NOMO-1 (cell line): Measurements from ENCODE around the gene CLEC4G.

Experiments used
- DNase-seq, 2 experiments: peaks; one replicate each; lab custom pipeline; 2025; ENCODE audit not compliant: unreplicated experiment in 2 of 2; lab: John Stamatoyannopoulos, UW

CLEC4G gene

DNA sequence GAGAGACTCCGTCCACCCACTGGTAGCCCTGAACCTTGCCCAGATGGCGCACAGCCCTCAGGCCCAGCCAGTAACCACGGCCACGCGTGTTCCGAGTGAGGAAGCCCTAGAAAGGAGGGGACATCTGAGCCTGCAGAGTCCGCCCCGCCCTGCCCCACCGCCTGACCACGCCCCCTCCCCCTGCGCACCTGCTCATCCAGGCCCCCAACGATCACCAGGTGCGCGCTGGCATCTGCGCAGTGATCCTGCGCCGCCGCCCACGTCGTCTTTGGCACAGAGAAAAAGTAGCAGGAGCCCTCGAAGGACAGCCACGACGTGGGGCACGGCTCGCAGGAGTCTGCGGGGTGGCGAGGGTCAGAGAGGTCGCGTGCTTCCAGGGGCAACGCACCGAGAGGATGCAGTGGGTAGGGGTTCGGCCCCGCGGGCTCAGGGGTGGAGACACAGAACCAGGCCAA lies 2.1 kb downstream of the CLEC4G start:
- DNase-seq = no peak

DNA sequence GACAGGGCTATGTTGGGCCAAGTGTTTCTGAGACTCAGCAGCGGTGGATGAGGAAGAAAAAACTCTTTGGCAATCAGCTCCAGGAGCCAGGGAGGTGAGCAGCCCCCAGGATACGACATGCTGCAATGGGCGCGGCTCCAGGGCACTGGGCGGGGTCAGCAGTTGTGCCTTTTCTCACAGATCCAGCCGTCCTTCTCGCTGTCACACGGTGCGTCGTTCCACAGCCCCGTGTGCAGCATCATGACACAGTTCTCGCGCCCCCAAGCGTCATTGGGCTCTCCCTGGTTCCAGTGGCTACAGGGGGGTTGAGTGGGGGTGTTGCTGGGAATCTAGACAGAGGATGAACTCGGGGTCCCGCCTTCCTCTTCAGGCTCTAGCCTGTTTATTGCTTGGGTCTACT lies 2.7 kb downstream of the CLEC4G start:
- peak in 1 of 2 experiments; percentile 18 for DNase-seq

DNA sequence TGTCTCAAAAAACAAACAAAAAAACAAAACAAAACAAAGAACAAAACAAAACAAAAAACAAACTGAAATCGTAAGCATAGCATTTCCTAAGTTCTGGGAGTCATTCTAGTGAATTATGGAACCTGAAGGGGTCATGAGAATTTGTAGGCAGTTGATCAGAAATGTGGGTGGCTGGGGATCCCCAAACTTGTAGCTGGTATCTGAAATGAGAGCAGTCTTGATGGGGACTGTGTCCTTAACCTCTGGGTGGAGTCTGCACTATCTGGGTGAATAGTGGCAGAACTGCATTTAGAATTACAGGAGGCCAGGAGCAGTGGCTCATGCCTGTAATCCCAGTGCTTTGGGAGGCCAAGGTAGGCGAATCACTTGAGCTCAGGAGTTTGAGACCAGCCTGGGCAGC lies 6.1 kb downstream of the CLEC4G start:
- no peak for DNase-seq

DNA sequence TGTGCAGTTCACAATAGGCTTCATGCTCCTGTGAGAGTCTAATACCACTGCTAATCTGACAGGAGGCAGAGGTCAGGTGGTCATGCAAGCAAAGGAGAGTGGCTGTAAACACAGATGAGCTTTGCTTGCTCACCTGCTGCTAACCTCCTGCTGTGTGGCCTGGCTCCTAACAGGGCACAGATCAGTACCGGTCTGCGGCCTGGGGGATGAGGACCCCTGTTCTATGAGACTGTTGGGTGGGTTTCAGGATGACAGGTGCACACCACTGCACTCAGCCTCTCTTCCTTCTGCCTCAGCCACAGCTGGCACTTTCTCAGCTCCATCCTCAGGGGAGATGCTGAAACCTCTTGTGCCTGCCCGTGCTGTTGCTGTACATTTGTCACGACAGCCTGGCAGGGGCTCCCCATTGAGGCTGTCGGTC lies 9.7 kb downstream of the CLEC4G start:
- no peak for DNase-seq

DNA sequence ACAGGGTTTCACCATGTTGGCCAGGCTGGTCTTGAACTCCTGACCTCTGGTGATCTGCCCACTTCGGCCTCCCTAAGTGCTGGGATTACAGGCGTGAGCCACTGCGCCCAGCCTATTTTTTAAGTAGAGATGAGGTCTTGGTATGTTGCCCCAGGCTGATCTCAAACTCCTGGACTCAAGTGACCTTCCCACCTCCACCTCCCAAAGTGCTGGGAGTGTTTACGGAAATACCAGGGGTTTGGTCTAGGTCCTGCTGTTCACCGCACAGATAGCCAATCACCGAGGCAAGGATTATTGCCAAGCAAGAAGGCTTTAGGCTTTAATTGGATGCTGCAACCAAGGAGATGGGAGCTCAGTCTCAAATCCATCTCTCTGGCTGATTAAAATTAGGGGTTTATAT lies 11.6 kb downstream of the CLEC4G start:
- DNase-seq = no peak

DNA sequence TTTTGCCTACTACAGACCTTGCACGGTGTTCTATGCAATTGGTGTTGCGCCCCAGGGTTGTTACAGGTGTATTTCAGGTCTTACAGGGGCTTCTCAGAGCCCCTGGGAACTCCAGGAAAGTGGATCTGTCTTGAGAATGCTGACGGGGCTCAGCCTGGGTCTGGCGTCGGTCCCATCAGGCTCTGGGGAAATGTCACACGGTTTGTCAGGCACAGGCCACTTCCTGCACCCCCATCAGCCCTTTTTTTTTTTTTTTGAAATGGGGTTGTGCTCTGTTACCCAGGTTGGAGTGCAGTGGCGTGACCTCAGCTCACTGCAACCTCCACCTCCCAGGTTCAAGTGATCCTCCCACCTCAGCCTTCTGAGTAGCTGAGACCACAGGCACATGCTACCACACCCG lies 13.2 kb downstream of the CLEC4G start:
- no peak for DNase-seq

DNA sequence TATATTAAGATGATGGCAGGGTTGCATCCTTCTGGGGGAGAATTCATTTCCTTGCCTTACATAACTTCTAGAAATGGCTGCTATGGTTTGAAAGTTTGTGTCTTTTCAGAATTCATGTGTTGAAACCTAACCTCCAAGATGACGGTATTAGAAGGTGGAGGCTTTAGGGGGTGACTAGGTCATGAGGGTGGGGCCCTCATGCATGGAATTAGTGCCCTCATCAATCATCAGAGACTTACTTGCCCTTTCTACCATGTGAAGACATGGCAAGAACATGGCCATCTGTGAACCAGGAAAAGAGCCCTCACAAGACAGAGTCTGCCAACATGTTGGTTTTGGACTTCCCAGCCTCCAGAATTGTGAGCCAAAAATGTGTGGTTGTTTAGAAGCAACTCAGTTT lies 15.1 kb downstream of the CLEC4G start:
- DNase-seq = no peak

DNA sequence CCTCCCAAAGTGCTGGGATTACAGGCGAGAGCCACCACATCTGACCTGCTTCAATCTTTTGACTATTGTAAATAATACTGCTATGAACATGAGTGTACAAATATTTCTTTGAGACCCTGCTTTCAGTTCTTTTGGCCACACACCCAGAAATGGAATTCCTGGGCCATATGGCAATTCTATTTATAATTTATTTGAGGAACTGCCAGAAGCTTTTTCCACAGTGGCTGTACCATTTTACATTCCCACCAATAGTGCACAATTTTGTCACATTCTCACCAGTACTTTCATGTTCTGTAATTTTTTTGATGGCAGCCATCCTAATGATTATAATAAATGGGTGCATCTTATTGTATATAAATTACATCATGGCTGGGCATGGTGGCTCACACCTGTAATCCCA lies 16.2 kb downstream of the CLEC4G start:
- no peak for DNase-seq

DNA sequence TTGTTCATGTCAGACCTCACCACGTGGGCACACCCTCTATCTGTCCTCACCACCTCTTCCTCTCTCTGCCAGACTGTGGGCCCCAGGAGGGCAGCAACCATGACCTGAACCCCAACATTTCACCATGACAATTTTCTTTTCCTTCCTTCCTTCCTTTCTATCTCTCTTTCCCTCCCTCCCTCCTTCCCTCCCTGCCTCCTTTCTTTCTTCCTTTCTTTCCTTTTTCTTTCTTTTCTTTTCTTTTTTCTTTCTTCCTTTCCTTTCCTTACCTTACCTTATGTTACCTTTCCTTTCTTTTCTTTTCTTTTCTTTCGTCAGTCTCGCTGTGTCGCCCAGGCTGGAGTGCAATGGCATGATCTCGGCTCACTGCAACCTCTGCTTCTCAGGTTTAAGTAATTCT lies 21.3 kb downstream of the CLEC4G start:
- DNase-seq = no peak

DNA sequence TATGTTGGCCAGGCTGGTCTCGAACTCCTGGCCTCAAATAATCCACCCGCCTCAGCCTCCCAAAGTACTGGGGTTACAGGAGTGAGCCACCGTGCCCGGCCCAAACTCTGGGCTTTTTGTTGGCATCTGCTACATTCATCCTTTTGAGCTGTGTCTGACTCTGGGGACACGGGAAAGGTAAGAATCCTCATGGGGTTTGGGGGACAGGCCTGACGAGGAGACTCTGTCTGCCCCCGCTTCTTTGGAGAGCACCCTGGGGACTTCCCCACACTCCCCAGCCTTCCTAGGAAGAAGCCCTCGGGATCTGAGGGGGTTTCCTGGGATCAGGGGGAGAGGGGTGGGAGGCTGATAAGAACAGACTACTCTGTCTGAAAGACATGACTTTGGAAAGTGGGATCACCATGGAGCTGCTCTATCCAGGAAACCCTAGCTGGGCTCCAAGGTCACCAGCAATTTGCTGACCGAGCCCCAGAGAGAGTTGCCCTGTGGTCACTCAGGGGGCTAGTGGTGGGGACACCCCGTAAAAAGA lies 21.9 kb downstream of the CLEC4G start:
- no peak for DNase-seq

DNA sequence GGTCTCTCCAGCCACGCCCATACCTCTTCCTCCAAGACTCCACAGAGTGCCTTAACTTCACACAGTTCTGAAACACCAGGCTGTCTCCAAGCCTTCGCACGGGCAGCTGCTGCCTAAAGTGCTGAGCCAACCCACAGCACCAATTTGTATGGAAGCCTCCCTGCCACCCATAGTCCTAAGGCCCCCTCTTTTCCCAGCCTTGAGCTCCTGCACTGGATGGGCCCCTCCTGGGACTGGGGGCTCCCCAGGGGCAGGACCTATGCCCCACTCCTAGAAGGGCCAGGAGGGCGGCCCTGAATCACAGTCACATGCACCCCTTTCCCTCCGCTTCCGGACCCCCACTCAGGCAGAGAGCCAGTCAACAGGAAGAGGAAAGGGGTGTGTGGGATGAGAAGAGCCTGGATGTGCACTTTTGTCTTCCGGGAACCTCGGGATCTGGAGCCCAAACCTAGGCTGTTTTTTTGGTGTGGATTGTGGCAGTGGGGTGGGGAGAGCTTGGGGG lies 24.9 kb downstream of the CLEC4G start:
- no peak for DNase-seq

DNA sequence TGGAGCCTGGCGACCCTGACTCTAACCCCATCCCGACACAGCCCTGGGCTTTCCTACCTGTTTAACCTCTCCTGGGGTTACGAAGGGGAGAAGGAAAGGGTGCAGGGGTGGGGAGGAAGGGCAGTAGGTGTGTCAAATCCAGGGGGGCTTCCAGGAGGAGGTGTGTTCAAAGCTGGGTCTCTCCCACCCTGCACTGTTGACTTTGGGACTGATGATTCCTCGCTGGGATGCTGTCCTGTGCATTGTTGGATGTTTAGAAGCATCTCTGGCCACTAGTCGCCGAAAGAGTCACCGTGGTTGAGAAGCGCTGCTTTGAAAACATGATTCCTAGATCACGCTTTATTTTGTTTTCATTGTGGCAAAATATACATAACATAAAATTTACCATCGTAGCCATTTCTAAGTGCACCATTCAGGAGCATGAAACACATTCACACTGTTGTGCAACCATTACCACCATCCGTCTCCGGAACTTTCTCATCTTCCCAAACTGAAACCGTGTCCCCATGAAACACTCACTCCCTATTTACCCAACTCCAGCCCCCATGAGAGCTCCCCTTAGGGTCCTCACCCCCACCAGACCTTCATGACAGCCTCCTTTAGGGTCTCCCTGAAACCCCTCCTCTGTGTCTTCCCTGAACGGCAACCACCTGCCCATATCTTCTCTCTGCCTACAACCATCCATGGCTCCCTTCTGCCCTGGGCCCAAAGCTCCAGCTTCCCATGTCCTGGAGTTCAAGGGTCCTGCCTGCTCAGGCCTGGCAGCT lies 25.5 kb downstream of the CLEC4G start:
- DNase-seq = no peak

DNA sequence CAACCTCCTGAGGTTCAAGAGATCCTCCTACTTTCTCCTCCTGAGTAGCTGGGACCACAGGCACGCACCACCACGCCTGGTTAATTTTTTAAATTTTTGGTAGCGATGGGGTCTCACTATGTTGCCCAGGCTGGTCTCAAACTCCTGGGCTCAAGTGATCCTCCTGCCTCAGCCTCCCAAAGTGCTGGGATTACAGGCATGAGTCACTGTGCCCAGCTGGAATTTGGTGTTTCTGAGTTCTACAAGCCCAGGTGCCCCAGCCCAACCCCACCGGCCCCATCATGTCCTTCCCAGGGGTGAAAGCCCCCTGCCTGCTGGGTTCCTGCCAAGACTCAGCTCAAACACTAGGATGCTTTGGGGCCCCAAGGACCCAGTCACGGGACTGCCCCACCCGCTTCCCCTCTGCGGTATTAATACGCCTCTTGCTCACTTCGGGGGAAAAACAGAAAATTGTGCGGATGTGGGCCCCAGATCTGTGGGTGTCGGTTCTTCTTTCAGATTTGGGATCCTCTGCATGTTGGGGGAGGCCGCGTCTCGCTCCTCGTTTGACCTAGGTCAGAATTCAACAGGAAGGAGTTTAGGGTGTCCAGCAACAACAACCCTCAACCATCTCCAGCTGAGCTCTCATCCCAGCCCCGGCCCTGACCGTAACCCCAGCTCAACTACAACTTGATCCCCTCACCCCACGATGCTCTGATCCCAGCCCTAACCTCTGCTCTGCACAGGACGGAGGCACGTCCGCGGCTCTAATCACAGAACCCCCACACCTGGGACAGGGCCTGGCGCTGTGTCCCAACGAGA lies 26.3 kb downstream of the CLEC4G start:
- peak; percentile 94 to 96 for DNase-seq

DNA sequence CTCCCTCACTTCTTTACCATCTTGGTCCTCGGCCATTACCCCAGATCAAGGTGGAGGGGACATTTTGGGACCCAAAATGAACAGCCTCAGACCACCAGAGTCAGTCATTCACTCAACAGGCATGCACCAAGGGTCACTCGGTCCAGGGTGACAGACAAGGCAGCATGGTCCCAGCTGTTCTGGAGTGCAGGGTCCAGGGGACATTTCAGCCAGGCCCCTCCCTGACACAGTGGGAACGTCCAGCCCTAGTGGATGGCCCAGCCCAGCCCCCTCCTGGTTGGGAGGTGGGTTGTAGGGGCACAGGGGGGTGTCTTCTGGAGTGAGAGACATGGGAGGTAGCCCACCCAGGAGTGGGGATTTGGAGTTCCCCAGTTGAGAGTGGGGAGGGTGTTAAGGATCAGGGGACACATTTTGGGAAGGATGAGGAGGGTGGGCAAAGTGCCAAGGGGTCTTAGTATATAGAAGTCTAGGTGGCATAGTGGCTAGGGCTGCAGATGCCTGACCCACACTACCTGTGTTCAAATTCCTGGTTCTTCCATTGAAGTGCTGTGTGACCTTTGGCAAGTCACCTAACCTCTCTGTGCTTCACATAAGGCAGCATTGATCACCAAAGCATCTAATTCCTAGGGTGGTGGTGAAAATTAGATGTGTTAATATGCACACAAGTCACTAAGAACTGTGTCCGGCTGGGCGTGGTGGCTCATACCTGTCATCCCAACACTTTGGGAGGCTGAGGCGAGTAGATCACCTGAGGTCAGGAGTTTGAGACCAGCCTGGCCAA lies 27.4 kb downstream of the CLEC4G start:
- no peak for DNase-seq

DNA sequence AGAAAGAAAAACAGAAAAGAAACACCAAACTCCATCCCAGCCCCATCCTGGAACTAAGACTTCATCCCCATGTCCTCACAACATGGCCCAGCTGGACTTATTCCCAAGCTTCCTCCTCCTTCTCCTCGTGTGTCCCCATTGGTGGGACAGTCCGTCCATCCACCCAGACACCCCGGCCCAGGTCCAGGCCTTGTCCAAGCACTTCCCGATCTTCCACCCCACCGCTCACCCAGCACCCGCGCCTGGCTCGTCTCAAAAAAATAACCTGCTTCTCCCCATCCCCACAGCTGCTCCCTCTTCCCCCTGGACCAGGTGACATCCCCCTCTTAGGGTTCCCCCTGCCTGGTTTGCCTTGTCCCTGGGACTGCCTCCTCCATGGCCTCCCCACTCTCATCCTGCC lies 28.6 kb downstream of the CLEC4G start:
- no peak for DNase-seq

DNA sequence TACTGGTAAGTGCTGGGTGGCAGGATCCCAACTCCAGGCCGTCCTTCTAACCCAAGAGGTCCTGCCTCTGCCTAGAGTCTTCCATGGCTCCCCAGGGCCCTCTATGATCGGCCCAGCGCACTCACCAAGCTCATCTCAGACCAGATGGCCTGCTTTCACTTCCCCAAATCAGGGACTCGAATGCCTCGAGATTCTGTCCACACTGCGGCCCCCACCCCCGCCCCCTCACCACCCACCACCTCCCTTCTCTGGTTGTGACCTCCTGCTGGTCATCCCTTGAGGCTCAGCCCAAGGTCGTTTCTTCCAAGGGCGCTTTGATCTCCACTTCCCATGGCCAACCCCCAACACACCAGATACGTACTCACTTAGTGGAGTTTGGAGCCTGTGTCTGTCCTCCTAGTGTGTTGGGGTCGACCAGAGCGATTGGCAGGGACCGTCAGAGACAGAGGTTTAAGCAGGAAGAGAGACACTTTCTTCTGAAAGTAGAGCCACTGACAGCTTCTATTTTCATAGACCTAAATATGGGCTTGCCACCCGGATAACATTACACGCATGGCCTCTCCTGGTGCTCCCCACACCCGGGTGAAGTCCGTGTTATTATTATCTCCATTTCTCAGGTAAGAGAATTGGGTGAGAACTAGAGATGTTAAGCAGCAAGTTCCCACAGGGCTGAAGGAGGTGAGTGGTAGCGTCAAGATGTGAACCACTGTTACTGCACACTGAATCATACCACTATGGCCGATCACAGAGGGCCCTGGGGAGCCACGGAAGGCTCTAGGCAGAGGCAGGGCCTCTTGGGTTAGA lies 30.1 kb downstream of the CLEC4G start, which contains the start of gene FCER2:
TSS of gene FCER2 (minus strand) at position 478 of the 804 bp plus-strand sequence. CDS start 2,371 bp downstream, outside the sequence.
- peak in 1 of 2 experiments; percentile 52 for DNase-seq

DNA sequence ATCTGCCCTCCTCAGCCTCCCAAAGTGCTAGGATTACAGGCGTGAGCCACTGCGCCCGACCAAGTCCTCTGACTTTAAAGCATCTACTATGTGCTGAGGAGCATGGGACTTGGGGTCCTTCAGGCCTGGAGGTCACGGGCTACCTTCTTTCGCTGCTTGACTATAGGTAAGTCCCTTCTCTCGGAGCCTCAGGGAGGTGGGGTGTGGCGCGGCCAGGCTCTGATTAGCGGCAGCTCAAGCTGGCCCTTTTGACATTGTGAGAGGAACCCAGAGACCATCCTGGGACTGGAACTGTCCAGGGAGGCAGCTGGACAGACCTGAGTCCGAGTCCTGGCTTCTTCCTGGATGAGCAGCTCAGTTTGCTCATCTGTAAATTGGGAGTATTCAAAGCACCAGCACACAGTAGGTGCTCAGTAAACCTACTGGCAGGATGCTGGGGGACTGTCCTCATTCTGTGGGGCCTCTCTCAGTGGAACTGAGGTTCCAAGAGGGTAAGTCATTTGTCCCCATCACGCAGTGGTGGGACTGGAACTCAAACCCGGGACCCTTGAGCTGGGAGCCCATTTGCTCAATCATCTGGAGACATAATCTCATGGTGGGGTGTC lies 30.8 kb downstream of the CLEC4G start:
- no peak for DNase-seq

DNA sequence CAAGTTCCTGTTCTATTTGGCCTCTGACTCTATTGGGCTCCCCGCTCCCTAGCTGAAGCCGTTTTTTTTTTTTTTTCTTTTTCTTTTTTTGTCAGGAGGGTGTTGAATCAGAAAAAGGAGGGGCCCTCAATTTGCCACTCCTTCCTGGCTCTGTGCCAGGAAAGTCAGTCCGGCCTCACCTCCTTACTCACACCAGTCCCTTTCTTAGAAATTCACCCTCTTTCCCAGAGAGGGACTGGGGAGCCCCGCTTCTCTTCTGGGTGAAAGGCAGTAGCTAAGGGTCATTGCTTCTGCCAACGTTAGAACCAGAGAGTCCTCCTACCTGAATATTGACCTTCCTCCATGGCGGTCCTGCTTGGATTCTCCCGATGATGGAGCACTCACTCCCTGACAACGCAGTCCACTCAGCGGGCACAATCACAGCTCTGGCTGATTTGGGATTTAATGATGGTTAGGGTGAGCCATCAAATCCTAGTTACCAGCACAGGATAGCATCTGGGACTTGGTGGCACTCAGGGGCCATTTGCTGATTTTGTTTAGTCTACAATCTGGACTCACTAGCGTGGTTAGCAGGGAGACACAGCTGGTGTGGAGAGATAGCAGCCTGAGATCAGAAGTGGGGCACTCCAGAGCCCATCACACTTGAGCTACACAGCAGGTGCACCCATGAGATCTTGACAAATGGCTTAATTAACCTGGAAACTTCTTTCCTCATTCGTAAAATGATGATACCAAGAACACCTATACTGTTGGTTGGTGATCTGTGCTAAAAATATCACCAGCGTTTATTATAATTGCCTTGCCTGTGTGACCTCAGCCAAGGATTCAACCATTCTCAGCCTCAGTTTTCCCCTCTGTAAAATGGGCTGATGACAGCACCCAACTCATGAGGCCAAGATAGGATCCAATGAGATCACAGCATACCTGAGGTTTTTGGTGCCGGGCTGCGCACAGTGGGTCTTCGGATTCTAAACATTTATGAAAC lies 32.2 kb downstream of the CLEC4G start:
- DNase-seq = peak in 1 of 2 experiments; percentile 14
